GM12878 (cell line): Measurements from ENCODE around the gene CALHM1. TPM values are rescaled to one million over a fixed set of nuclear protein-coding genes. Genes with fewer than 3 reads are reported as not detected.

ENCODE experiments used
- ATAC-seq: fragments of 200-7000 bp; cut with Tn5 transposase; 3 replicates; pipeline ENCODE4 v1.9.1; 2020; ENCODE audit warnings: mild to moderate bottlenecking, moderate library complexity
- BruUV-seq: library from RNA; stranded (reverse); fragments of 400-500 nt; replicated peaks from 2 replicates; lab custom pipeline; 2021; lab: Mats Ljungman, UMichigan
- CTCF ChIA-PET: fragments of 300-600 bp; sonication (Branson Sonifier 250); formaldehyde crosslinking; extraction: SDS; loops from one replicate; lab custom pipeline; 2021; ENCODE audit warnings: inconsistent platforms; lab: Yijun Ruan, JAX
- POLR2A ChIA-PET: fragments of 350-600 bp; formaldehyde crosslinking; extraction: SDS; loops from one replicate; lab custom pipeline; 2021; ENCODE audit warnings: inconsistent platforms; lab: Charles Lee
- RAD21 ChIA-PET: fragments of 300-600 bp; sonication (Branson Sonifier 250); formaldehyde crosslinking; loops from one replicate; lab custom pipeline; 2023; ENCODE audit warnings: antibody characterized with exemption; ENCODE audit not compliant: unreplicated experiment; lab: Charles Lee
- SMC1A ChIA-PET: fragments of 300-600 bp; sonication (Branson Sonifier 250); formaldehyde crosslinking; loops from one replicate; lab custom pipeline; 2023; ENCODE audit not compliant: unreplicated experiment, uncharacterized antibody; lab: Charles Lee
- DNase-seq: peaks from one replicate; pipeline ENCODE4 v3.0.0-alpha.2; 2011; ENCODE audit warnings: low read depth, low spot score
- FAIRE-seq: peaks from 3 replicates; lab custom pipeline; 2011; peaks lifted over from hg19 to GRCh38; lab: Jason Lieb, UNC
- H2AFZ ChIP-seq: 2 replicates; pipeline ENCODE4 v1.6.0; 2011; ENCODE audit warnings: low read depth, low read length, control low read depth; ENCODE audit not compliant: control insufficient read depth
- H3K27ac ChIP-seq: 2 replicates; pipeline ENCODE4 v1.5.1; 2011; ENCODE audit warnings: control low read depth; ENCODE audit not compliant: control insufficient read depth, insufficient read depth
- H3K27me3 ChIP-seq, 2 experiments: replicated peaks in 1 of 2; 2 replicates each; pipeline versions ENCODE4 v1.6.0 to v1.6.1; 2011; ENCODE audit warnings: low read length in 1 of 2; ENCODE audit not compliant: control insufficient read depth in 2 of 2, insufficient read depth in 2 of 2
- H3K36me3 ChIP-seq, 2 experiments: 2 replicates each; pipeline ENCODE4 v1.5.1; 2011; ENCODE audit warnings: low read length in 1 of 2; ENCODE audit not compliant: control insufficient read depth in 2 of 2, insufficient read depth in 2 of 2
- H3K4me1 ChIP-seq: 2 replicates; pipeline ENCODE4 v1.6.1; 2011; ENCODE audit warnings: mild to moderate bottlenecking, low read length, moderate library complexity, mixed read lengths; ENCODE audit not compliant: control insufficient read depth, insufficient read depth
- H3K4me2 ChIP-seq: 2 replicates; pipeline ENCODE4 v1.6.0; 2011; ENCODE audit warnings: control low read depth; ENCODE audit not compliant: control insufficient read depth, insufficient read depth
- H3K4me3 ChIP-seq: fragments of 200-600 bp; sonication (generic); 2 replicates; pipeline ENCODE4 v1.5.1; 2016
- H3K79me2 ChIP-seq: 2 replicates; pipeline ENCODE4 v1.6.0; 2011; ENCODE audit warnings: low read length; ENCODE audit not compliant: control insufficient read depth, insufficient read depth
- H3K9ac ChIP-seq: 2 replicates; pipeline ENCODE4 v1.8.0; 2011; ENCODE audit warnings: low read length, control low read depth, mixed read lengths; ENCODE audit not compliant: control insufficient read depth, insufficient read depth
- H3K9me3 ChIP-seq: replicated peaks from 3 replicates; pipeline ENCODE4 v1.5.1; 2011; ENCODE audit warnings: mild to moderate bottlenecking, low read length; ENCODE audit not compliant: control insufficient read depth, insufficient read depth
- H4K20me1 ChIP-seq: 2 replicates; pipeline ENCODE4 v1.6.0; 2011; ENCODE audit not compliant: control insufficient read depth, insufficient read depth
- ATF7 ChIP-seq: fragments of 450-650 bp; IDR thresholded peaks from 2 replicates; pipeline ENCODE4 v1.6.1; 2016; ENCODE audit warnings: low read depth, mild to moderate bottlenecking
- ETV6 ChIP-seq, 2 experiments: fragments of 450-650 bp in 1 of 2; IDR thresholded peaks in 1 of 2; conservative IDR thresholded peaks in 1 of 2; 2 replicates each; pipeline ENCODE4 v1.6.1; 2014; ENCODE audit warnings: antibody characterized with exemption in 1 of 2, borderline replicate concordance in 1 of 2, low read depth in 1 of 2, mild to moderate bottlenecking in 1 of 2, moderate library complexity in 1 of 2
- KDM1A ChIP-seq: fragments of 200-600 bp; sonication (generic); IDR thresholded peaks from 2 replicates; pipeline ENCODE4 v1.6.1; 2016; ENCODE audit warnings: borderline replicate concordance
- LARP7 ChIP-seq: fragments of 450-650 bp; IDR thresholded peaks from 2 replicates; pipeline ENCODE4 v1.6.1; 2017; ENCODE audit warnings: mild to moderate bottlenecking
- SREBF1 ChIP-seq: IDR thresholded peaks from 2 replicates; pipeline ENCODE4 v1.6.1; 2012; ENCODE audit warnings: mild to moderate bottlenecking, low read length
- ZNF217 ChIP-seq: fragments of 450-650 bp; IDR thresholded peaks from 2 replicates; pipeline ENCODE4 v1.6.1; 2017; ENCODE audit warnings: antibody characterized with exemption, mild to moderate bottlenecking
- WGBS: methylation state at CpG from one replicate; pipeline ENCODE4 v1.1.6; 2016; ENCODE audit warnings: low lambda C conversion rate; ENCODE audit not compliant: insufficient replicate concordance, insufficient coverage; ENCODE audit errors: missing lambda C conversion rate; 5-methylcytosine and 5-hydroxymethylcytosine counted together
- in situ Hi-C: fragments of 300-500 bp; cut with MboI; formaldehyde crosslinking; loops from 9 replicates; pipeline ENCODE4 v1.14.3; 2018; ENCODE audit warnings: mixed read lengths
- intact Hi-C: fragments of 100-400 bp; cut with micrococcal nuclease; formaldehyde crosslinking; loops from one replicate; pipeline ENCODE4 v1.14.2; 2022; ENCODE audit not compliant: unreplicated experiment
- polyA plus RNA-seq, 11 experiments: library from polyadenylated mRNA; depleted of rRNA in 4 of 11; unstranded in 6 of 11; stranded (reverse) in 5 of 11; fragments of >200 nt; fragmentation: Nextera tagmentation in 4 of 11; fragmentation: Illumina TruSeq in 1 of 11; extraction: Ambion mirVana in 4 of 11; extraction: Trizol in 1 of 11; gene quantifications; 1 replicate in 1 of 11; 2 replicates in 10 of 11; pipeline versions ENCODE4 v1.2.1 to v1.2.3, GENCODE V29; 2011 to 2016; ENCODE audit warnings: inconsistent platforms in 2 of 11, missing spikeins in 2 of 11, low read depth in 1 of 11
- total RNA-seq, 4 experiments: library from RNA; depleted of rRNA in 3 of 4; stranded (reverse); fragments of >200 nt in 3 of 4; fragmentation: Illumina TruSeq in 1 of 4; extraction: Trizol in 1 of 4; gene quantifications; 2 replicates each; pipeline versions ENCODE4 v1.2.1 to v1.2.3, GENCODE V29; 2013 to 2021

CALHM1 gene
- total and polyA plus RNA-seq, 10 of the 15 experiments (the other 5 are each of a cell fraction or from before 2014, with no cell fraction given) = 0.05 to 1.7 (median 0.17) TPM

- intact Hi-C loops = no loop called here
- H3K36me3 ChIP-seq = peaks cover 17 to 46% of the 10 kb centered on the region in 2 experiments
- FAIRE-seq = no peak
- H2AFZ ChIP-seq = no peak overlapping the region
- RAD21 ChIA-PET = no interaction called here
- no peak overlapping the region for H3K27ac ChIP-seq
- H3K4me2 ChIP-seq = no peak overlapping the region
- 56% methylated on average over 8 of the region's 8 CpGs for WGBS
- no peaks in the 10 kb centered on the region for H3K79me2 ChIP-seq
- CTCF ChIA-PET = interaction anchor here (1.1 kb wide), 1 partner anchor 54 kb away, joined by 5 read pairs; no protein-coding TSS in a partner anchor
- DNase-seq = no peak
- no peaks in the 10 kb centered on the region for H4K20me1 ChIP-seq
- H3K4me3 ChIP-seq = no peak overlapping the region
- ATAC-seq = no peak
- H3K27me3 ChIP-seq = no peaks in the 10 kb centered on the region
- no peak for TF ChIP-seq LARP7
- H3K9me3 ChIP-seq = no peaks in the 10 kb centered on the region
- H3K9ac ChIP-seq = no peak overlapping the region
- in situ Hi-C loops = no loop called here
- POLR2A ChIA-PET = no interaction called here
- no peaks in the 10 kb centered on the region for H3K4me1 ChIP-seq
- SMC1A ChIA-PET = no interaction called here
- BruUV-seq = no TSS peak
Measured at GRCh38 chr10:103431902-103432301, 26.8 kb downstream of the CALHM1 start.

- H3K4me3 ChIP-seq = no peak overlapping the region
- no peak overlapping the region for H3K4me2 ChIP-seq
- CTCF ChIA-PET = no interaction called here
- RAD21 ChIA-PET = no interaction called here
- DNase-seq = no peak
- ATAC-seq = no peak
- no peak overlapping the region for H3K27ac ChIP-seq
- no TSS peak for BruUV-seq
- no peak for FAIRE-seq
- no peak overlapping the region for H2AFZ ChIP-seq
- H4K20me1 ChIP-seq = no peaks in the 10 kb centered on the region
- peaks cover 20 to 53% of the 10 kb centered on the region in 2 experiments for H3K36me3 ChIP-seq
- H3K27me3 ChIP-seq = no peaks in the 10 kb centered on the region
- H3K4me1 ChIP-seq = no peaks in the 10 kb centered on the region
- intact Hi-C loops (no loop called here), in situ Hi-C loops (no loop called here)
- H3K79me2 ChIP-seq = no peaks in the 10 kb centered on the region
- SMC1A ChIA-PET = no interaction called here
- no peaks in the 10 kb centered on the region for H3K9me3 ChIP-seq
- H3K9ac ChIP-seq = no peak overlapping the region
- 93% methylated on average over 5 of the region's 5 CpGs for WGBS
- TF ChIP-seq ATF7 = no peak
- no peak for TF ChIP-seq ZNF217
- no peak for TF ChIP-seq ETV6 (conservative IDR thresholded peaks at IDR 0.05 in 1 of 2, IDR thresholded peaks at IDR 0.05 in 1 of 2; ENCODE audit: borderline replicate concordance in 1 of 2, low read depth in 1 of 2)
- no peak for TF ChIP-seq SREBF1
- TF ChIP-seq KDM1A = no peak
- POLR2A ChIA-PET = no interaction called here
Measured at GRCh38 chr10:103429647-103430046, 29.1 kb downstream of the CALHM1 start.
